Measurements from ENCODE around the gene ZRANB3.

ZRANB3 gene

DNA sequence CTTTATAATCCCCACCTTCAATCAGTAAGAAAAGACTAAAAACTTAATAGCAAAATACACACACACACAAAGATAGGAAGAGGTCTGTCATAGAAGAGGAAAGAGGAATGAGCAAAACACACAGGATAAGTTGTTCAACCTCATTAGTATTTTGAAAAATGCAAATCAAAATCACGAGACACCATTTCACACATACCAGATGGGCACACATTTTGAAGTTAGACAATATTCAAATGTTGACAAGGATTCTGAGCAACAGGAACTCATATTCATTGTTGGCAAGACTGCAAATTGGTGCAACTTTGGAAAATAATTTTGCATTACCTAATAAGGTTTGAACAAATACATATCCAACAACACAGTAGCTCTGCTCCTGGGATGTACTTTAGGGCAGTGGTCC, 351.3 kb downstream of the ZRANB3 start:
- TF ChIP-seq GATA1 (IDR thresholded peaks at IDR 0.05; ENCODE audit: low read depth, low read length) (no peak), POLR2A (IDR thresholded peaks at IDR 0.05; ENCODE audit: low read length) (no peak)
- DNase-seq = no peak

DNA sequence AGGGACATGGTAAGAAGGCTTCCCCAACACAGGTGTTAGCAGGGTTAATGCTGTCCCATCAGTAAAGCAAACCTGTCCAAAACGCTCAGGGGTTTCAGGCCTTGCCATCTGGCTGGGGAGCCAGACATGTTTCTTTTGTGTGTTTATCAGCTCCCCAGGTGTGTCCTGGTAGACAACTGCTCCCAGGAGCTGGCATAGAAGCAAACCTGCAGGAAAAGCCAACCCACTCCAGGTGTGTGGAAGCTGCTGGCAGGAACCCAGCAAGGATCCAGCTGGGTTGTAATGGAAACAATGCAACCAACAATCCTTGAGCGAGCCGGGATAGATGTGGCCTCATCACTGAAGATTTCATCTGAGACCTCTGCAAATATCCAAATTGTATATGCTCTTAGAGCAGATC, 355.8 kb downstream of the ZRANB3 start:
- DNase-seq = no peak
- TF ChIP-seq POLR2A (IDR thresholded peaks at IDR 0.05; ENCODE audit: low read length) (no peak), GATA1 (IDR thresholded peaks at IDR 0.05; ENCODE audit: low read depth, low read length) (no peak)

- TF ChIP-seq GATA1 (IDR thresholded peaks at IDR 0.05; ENCODE audit: low read depth, low read length) (no peak), POLR2A (IDR thresholded peaks at IDR 0.05; ENCODE audit: low read length) (no peak)
- DNase-seq = no peak
These were observed 356.3 kb downstream of the ZRANB3 start for GRCh38 chr2:135174810-135175093.

- TF ChIP-seq GATA1 (IDR thresholded peaks at IDR 0.05; ENCODE audit: low read depth, low read length) (no peak), POLR2A (IDR thresholded peaks at IDR 0.05; ENCODE audit: low read length) (no peak)
- no peak for DNase-seq
These were observed 356.8 kb downstream of the ZRANB3 start for GRCh38 chr2:135174049-135174809.

DNA sequence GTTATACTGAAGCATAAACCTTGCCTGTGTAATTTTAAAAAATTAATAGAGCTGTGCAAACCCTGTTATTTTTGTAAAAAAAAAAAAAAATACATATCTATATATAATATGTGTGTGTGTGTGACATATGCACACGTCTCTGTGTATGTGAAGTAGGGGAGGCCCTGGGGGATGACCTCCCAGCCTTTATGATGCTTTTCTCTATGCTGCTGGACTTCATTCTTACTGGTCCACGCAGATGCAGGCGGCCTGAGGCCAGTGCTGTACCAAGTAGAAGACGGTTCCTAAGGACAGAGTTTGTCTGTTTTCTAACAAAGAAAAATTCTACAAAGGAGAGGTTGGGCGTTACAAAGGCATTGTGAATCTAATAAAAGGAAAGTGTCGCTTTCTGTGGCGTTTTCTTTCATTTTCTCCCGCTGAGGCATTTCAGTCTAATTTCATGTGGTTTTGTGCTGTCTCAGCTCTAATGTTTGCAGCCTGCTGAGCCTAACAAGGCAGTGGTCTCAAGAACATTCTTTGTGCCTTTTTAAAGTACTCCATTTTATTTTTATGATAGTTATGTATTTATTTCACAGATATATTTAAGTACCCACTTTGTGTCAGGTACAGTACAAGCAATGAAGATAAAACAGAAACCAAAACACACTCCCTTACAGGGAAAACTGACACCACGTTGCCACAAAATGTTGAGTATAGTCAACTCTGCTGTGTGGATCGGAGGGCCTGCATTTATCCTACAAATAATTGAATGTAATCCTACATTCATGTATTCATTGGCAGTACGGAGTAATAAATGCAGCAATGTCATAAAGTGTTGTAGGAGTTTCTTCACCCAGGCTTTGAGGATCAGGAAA, 360.9 kb downstream of the ZRANB3 start:
- TF ChIP-seq GATA1 (IDR thresholded peaks at IDR 0.05; ENCODE audit: low read depth, low read length) (no peak), POLR2A (IDR thresholded peaks at IDR 0.05; ENCODE audit: low read length) (no peak)
- DNase-seq = no peak

- TF ChIP-seq POLR2A (IDR thresholded peaks at IDR 0.05; ENCODE audit: low read length) (no peak), GATA1 (IDR thresholded peaks at IDR 0.05; ENCODE audit: low read depth, low read length) (no peak)
- no peak for DNase-seq
These were observed 362.7 kb downstream of the ZRANB3 start for GRCh38 chr2:135168204-135168856.

DNA sequence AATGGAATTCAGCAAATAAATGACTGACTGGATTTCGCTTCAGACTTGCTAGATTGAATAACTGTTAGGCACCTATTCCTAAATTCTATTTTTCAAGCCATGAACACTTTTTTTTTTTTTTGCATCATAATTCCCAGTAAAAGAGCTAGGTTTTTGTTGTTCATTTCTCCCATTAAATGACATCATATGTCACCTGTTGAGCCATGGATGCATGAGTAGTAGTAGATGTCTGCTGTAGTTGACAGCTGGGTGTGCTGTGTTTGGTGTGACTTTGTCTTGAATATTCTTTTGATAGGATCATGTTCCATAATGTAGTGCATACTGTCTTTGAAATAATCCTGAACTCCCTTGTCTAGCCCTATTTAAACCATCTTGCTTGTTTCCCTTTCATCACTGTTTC, 363.7 kb downstream of the ZRANB3 start:
- DNase-seq = no peak
- TF ChIP-seq GATA1 (IDR thresholded peaks at IDR 0.05; ENCODE audit: low read depth, low read length) (no peak), POLR2A (IDR thresholded peaks at IDR 0.05; ENCODE audit: low read length) (no peak)

DNA sequence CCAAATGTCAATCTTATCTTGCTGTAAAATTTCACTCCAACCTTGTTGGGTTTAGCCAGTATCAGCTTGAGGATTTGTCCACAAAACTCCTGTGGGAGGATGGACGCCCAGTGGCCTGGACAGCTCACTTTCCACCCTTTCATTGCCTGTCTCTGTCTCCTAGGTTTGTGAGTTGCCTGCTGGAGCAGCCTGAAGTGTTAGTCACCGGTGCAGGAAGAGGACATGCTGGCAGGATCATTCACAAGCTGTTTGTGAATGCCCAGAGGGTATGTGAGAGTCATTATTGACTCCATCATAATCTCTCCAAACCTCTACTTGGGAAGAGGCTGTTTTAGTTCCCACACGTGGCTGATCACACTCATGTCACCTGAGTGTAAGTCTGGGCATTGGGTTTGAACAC, 366.6 kb downstream of the ZRANB3 start:
- no peak for TF ChIP-seq POLR2A (IDR thresholded peaks at IDR 0.05; ENCODE audit: low read length)
- TF ChIP-seq GATA1 (IDR thresholded peaks at IDR 0.05; ENCODE audit: low read depth, low read length) = no peak
- no peak for DNase-seq

DNA sequence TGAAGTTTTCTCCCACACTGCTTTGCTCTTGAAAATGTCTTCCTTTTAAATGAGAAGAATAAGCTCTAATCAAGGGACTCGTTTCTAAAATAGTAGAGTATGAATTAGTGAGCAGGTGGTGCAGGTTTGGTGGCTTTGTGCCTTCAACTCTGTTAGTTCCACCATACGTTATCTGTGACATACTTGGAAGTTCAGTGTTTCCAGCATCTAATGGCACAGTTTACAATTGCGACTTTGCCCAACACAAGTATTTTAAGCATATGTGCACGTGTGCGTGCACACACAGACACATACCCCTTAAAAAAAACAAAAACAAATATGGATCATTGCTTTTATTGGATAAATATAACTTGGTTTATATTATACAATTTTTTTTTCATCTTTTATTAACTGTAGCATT, 367.1 kb downstream of the ZRANB3 start:
- no peak for DNase-seq
- TF ChIP-seq POLR2A (IDR thresholded peaks at IDR 0.05; ENCODE audit: low read length) (no peak), GATA1 (IDR thresholded peaks at IDR 0.05; ENCODE audit: low read depth, low read length) (no peak)

GRCh38 chr2:135163306-135163705, 367.7 kb downstream of the ZRANB3 start:
- TF ChIP-seq POLR2A (IDR thresholded peaks at IDR 0.05; ENCODE audit: low read length) (no peak), GATA1 (IDR thresholded peaks at IDR 0.05; ENCODE audit: low read depth, low read length) (no peak)
- no peak for DNase-seq

- no peak for TF ChIP-seq GATA1 (IDR thresholded peaks at IDR 0.05; ENCODE audit: low read depth, low read length)
- TF ChIP-seq POLR2A (IDR thresholded peaks at IDR 0.05; ENCODE audit: low read length) = no peak
- DNase-seq = no peak
These were observed 368.2 kb downstream of the ZRANB3 start for GRCh38 chr2:135162786-135163185.

DNA sequence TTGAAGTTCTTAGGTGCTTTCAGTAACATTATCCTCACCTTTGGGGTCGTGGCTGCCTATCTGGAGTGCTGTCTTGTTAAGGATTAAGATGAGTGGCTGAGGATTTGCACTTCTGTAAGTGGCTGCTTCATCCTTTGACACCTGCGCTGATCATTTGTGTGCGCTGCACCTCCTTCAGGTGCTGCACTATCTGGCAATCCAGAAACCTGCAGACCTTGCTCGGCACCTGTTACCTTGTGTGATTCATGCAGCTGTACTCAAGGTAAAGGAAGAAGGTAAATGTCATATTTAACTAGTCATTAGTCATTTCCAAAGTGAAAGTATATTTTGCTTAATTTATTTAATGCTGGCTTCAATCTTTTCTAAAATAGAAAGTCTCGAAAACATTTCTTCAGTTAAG, 368.6 kb downstream of the ZRANB3 start:
- TF ChIP-seq POLR2A (IDR thresholded peaks at IDR 0.05; ENCODE audit: low read length) (no peak), GATA1 (IDR thresholded peaks at IDR 0.05; ENCODE audit: low read depth, low read length) (no peak)

DNA sequence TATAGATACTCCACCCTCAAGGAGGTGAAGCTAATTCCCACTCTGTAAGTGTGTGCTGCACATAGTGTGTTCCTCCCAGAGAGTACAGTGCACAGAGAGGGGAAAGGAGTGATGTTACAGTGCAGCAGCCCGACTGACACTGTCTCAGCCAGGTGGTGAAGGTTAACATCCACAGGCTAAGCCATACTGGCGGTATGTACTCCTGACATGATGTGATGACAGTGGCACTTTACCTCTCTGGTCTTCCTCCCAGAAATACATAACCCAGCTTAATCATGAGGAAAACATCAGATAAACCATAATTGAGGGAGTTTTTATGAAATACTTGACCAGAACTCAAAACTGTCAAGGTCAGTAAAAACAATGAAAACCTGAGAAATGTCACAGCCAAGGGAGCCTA, 371.8 kb downstream of the ZRANB3 start:
- TF ChIP-seq GATA1 (IDR thresholded peaks at IDR 0.05; ENCODE audit: low read depth, low read length) = no peak
- TF ChIP-seq POLR2A (IDR thresholded peaks at IDR 0.05; ENCODE audit: low read length) = no peak
- DNase-seq = no peak

More for the DNA sequence above, 368.6 kb downstream of the ZRANB3 start:
- DNase-seq = no peak

GRCh38 chr2:135157856-135158255, 373.2 kb downstream of the ZRANB3 start:
- no peak for TF ChIP-seq GATA1 (IDR thresholded peaks at IDR 0.05; ENCODE audit: low read depth, low read length)
- no peak for TF ChIP-seq POLR2A (IDR thresholded peaks at IDR 0.05; ENCODE audit: low read length)
- no peak for DNase-seq
